OCI-LY3 (cell line): ENCODE measurements around the gene IKBKG.

ENCODE experiments used
- EZH2phosphoT487 ChIP-seq: fragments of 200-600 bp; shearing (Covaris generic); IDR thresholded peaks from 2 replicates; pipeline ENCODE4 v1.6.1; 2018; ENCODE audit warnings: antibody characterized with exemption, mixed run types, low read depth
- TF ChIP-seq, protein P1 (sequence below): fragments of 200-600, 300-600 bp; sonication (generic); IDR thresholded peaks from 2 replicates; pipeline ENCODE4 v1.5.1; 2014; ENCODE audit warnings: antibody characterized with exemption, low read length, low read depth

DNA sequence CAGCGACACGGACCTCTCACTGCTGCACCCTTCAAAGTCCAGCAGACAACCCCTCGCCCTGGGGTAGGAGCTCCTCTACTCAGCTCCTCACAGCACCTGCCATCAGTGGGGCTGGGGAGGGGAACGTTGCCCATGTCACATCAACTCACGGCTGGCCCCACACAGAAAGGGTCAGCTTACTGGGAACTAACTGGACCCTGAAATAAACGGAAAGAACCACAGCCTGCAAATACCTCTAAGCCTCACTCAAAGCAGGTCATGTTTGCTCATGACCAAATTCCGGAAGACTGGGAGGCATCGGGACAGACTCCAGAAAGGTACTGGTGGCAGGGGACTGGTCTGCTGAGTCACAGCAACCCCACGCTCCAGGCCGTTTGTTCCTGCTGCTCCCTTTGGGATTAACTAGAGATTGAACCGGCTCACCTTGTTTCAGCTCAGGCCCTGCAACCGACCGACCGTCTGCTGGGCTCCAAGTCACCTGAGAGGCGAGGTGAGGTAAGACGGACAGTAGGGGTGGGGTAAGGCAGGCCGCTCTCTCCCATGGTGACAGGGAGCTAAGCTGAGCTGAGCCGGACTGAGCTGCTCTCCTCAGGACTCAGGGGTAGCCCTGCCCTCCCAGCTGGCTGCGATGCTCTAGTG is 6.4 kb upstream of the IKBKG start:
- TF ChIP-seq, protein P1, sequence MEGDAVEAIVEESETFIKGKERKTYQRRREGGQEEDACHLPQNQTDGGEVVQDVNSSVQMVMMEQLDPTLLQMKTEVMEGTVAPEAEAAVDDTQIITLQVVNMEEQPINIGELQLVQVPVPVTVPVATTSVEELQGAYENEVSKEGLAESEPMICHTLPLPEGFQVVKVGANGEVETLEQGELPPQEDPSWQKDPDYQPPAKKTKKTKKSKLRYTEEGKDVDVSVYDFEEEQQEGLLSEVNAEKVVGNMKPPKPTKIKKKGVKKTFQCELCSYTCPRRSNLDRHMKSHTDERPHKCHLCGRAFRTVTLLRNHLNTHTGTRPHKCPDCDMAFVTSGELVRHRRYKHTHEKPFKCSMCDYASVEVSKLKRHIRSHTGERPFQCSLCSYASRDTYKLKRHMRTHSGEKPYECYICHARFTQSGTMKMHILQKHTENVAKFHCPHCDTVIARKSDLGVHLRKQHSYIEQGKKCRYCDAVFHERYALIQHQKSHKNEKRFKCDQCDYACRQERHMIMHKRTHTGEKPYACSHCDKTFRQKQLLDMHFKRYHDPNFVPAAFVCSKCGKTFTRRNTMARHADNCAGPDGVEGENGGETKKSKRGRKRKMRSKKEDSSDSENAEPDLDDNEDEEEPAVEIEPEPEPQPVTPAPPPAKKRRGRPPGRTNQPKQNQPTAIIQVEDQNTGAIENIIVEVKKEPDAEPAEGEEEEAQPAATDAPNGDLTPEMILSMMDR: no peak
- no peak for TF ChIP-seq EZH2phosphoT487
